ENCODE data around the gene AP2A1.

DNA sequence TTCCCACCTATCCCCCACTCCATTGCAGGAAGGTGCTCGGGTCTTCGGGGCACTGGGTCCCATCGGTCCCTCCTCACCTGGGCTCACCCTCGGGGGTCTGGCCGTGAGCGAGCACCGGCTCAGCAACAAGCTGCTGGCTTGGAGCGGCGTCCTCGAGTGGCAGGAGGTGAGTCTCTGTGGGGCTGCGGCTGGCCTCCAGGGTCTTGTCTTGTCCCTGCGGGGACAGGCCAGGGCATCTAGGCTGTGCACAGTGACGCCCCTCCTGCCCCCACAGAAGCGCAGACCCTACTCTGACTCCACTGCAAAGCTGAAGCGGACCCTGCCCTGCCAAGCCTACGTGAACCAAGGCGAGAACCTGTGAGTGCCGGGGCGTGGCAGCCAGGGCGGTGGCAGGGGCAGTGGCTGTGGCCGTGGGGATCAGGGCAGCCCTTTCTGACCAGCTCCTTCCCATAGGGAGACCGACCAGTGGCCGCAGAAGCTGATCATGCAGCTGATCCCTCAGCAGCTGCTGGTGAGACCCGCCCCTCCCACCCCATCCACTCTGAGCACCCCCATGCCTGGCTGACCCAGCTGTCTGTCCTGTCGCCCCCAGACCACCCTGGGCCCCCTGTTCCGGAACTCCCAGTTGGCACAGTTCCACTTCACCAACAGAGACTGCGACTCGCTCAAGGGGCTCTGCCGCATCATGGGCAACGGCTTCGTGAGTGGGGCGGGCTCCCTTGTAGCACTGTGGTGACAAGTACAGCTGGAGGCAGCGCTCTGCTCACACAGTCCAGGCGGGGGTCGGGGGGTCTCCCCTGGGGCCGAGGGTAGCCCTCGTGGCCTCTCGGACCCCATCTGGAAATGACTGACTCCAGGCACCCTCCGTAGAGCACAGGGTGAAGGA is 87.8 kb downstream of the AP2A1 start:
- TF ChIP-seq, protein P1, sequence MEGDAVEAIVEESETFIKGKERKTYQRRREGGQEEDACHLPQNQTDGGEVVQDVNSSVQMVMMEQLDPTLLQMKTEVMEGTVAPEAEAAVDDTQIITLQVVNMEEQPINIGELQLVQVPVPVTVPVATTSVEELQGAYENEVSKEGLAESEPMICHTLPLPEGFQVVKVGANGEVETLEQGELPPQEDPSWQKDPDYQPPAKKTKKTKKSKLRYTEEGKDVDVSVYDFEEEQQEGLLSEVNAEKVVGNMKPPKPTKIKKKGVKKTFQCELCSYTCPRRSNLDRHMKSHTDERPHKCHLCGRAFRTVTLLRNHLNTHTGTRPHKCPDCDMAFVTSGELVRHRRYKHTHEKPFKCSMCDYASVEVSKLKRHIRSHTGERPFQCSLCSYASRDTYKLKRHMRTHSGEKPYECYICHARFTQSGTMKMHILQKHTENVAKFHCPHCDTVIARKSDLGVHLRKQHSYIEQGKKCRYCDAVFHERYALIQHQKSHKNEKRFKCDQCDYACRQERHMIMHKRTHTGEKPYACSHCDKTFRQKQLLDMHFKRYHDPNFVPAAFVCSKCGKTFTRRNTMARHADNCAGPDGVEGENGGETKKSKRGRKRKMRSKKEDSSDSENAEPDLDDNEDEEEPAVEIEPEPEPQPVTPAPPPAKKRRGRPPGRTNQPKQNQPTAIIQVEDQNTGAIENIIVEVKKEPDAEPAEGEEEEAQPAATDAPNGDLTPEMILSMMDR (IDR thresholded peaks at IDR 0.05; ENCODE audit: low read depth, low read length, missing input control) = no peak
- TF ChIP-seq, protein P2, sequence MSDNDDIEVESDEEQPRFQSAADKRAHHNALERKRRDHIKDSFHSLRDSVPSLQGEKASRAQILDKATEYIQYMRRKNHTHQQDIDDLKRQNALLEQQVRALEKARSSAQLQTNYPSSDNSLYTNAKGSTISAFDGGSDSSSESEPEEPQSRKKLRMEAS (IDR thresholded peaks at IDR 0.05) = no peak
- no peak for TF ChIP-seq JUND (IDR thresholded peaks at IDR 0.05)

All from liver (tissue), 3 donors.